ENCODE results near the gene PPARG.
"Not testable (repeated sequence)": the region's sequence is repeated elsewhere in the genome, so short reads cannot be mapped to it uniquely, and the experiment has no call there.

PPARG gene

GRCh38 chr3:12383218-12383617, 94.3 kb downstream of the PPARG start:
- no peak for DNase-seq

- DNase-seq, result no peak
These were observed 95.8 kb downstream of the PPARG start for GRCh38 chr3:12384451-12385233.

GRCh38 chr3:12386514-12387291, 97.8 kb downstream of the PPARG start:
- DNase-seq, result not testable (repeated sequence)

GRCh38 chr3:12388185-12388584, 99.3 kb downstream of the PPARG start:
- DNase-seq, result no peak

GRCh38 chr3:12392101-12392878, 103.4 kb downstream of the PPARG start:
- DNase-seq, result no peak

- DNase-seq, result no peak
These were observed 105.0 kb downstream of the PPARG start for GRCh38 chr3:12393894-12394293.

- DNase-seq, result no peak
These were observed 105.8 kb downstream of the PPARG start for GRCh38 chr3:12394569-12395271.

- DNase-seq, result no peak
These were observed 106.6 kb downstream of the PPARG start for GRCh38 chr3:12395349-12396012.

- no peak for DNase-seq
These were observed 107.6 kb downstream of the PPARG start for GRCh38 chr3:12396471-12396870.

GRCh38 chr3:12399226-12399625, 110.4 kb downstream of the PPARG start:
- no peak for DNase-seq

GRCh38 chr3:12400616-12401194, 111.8 kb downstream of the PPARG start:
- no peak for DNase-seq

- DNase-seq, result no peak
These were observed 112.3 kb downstream of the PPARG start for GRCh38 chr3:12401208-12401607.

- DNase-seq, result no peak
These were observed 116.8 kb downstream of the PPARG start for GRCh38 chr3:12405432-12406272.

GRCh38 chr3:12408984-12409683, 120.3 kb downstream of the PPARG start:
- no peak for DNase-seq

GRCh38 chr3:12409684-12410596, 121.1 kb downstream of the PPARG start:
- DNase-seq, result no peak

GRCh38 chr3:12413721-12414255, 124.9 kb downstream of the PPARG start:
- DNase-seq, result no peak

GRCh38 chr3:12415014-12415680, 126.3 kb downstream of the PPARG start:
- no peak for DNase-seq

GRCh38 chr3:12416731-12417130, 127.9 kb downstream of the PPARG start:
- no peak for DNase-seq
